Measurements from ENCODE around the gene GSK3B. TPM values are rescaled to one million over a fixed set of nuclear protein-coding genes. Genes with fewer than 3 reads are reported as not detected.

Gene GSK3B
- polyA plus RNA-seq, 3 donors = 38.5 to 51.5 (median 48.6) TPM

DNA sequence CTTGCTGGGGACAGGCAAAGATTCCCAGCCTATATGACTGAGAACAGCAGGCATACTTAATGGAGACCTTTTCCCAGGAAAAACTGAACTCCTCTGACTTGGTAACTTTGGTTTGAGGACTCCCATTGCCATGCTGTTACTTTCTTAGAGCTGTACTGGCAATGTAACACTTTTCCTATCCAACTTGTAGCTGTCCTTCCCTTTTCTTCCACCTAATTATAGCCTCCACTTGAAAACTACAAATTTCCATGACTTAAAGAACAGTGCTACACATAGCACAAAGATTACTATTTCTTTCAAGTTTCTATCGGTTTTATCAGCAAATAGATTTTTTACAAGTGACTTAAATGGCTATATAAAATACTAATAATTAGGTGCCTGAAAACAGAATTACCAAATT lies 116.9 kb downstream of the GSK3B start:
- no peak for DNase-seq (ENCODE audit: extremely low read depth in 1 of 11, low read depth in 9 of 11, low spot score in 4 of 11)

DNA sequence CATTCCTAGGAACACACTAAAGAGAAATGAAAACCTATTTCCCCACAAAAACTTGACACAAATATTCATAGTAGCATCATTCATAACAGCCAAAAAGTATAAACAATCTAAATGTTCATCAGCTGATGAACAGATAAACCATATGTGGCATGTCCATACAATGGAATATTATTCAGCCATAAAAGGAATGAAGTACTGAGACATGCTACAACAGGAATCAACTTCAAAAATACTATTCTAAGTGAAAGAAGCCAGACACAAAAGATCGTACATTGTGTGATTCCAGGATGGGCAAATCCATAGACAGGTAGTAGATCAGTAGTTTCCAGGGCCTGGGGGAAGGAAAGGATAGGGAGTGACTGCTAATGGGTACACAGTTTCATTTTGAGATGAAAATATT lies 118.0 kb downstream of the GSK3B start:
- no peak for DNase-seq (ENCODE audit: extremely low read depth in 1 of 11, low read depth in 9 of 11, low spot score in 4 of 11)

- no peak for DNase-seq (ENCODE audit: extremely low read depth in 1 of 11, low read depth in 9 of 11, low spot score in 4 of 11)
Observed at GRCh38 chr3:119974656-119975055, 119.6 kb downstream of the GSK3B start.

GRCh38 chr3:119973018-119973646 lies 121.1 kb downstream of the GSK3B start:
- no peak for DNase-seq (ENCODE audit: extremely low read depth in 1 of 11, low read depth in 9 of 11, low spot score in 4 of 11)

DNA sequence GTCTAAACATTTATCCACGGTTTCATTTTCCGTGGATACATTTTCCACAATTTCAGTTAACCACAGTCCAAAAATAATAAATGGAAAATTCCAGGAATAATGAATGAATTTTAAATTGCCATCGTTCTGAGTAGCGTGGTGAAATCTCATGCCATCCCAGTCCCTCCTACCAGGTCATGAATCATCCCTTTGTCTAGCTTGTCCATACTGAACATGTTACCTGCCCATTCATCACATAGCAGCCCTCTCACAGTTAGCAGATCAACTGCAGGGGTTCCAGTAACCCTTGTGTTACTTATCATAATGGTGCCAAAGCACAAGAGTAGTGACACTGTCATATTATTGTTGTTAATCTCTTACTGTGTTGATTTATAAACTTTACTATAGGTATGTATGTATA lies 124.5 kb downstream of the GSK3B start:
- no peak for DNase-seq (ENCODE audit: extremely low read depth in 1 of 11, low read depth in 9 of 11, low spot score in 4 of 11)

- no peak for DNase-seq (ENCODE audit: extremely low read depth in 1 of 11, low read depth in 9 of 11, low spot score in 4 of 11)
Observed at GRCh38 chr3:119967353-119968006, 126.8 kb downstream of the GSK3B start.

- no peak for DNase-seq (ENCODE audit: extremely low read depth in 1 of 11, low read depth in 9 of 11, low spot score in 4 of 11)
Observed at GRCh38 chr3:119965692-119966091, 128.6 kb downstream of the GSK3B start.

- no peak for DNase-seq (ENCODE audit: extremely low read depth in 1 of 11, low read depth in 9 of 11, low spot score in 4 of 11)
Observed at GRCh38 chr3:119964294-119964693, 130.0 kb downstream of the GSK3B start.

- DNase-seq (ENCODE audit: extremely low read depth in 1 of 11, low read depth in 9 of 11, low spot score in 4 of 11) = no peak
Observed at GRCh38 chr3:119955972-119956371, 138.3 kb downstream of the GSK3B start.

DNA sequence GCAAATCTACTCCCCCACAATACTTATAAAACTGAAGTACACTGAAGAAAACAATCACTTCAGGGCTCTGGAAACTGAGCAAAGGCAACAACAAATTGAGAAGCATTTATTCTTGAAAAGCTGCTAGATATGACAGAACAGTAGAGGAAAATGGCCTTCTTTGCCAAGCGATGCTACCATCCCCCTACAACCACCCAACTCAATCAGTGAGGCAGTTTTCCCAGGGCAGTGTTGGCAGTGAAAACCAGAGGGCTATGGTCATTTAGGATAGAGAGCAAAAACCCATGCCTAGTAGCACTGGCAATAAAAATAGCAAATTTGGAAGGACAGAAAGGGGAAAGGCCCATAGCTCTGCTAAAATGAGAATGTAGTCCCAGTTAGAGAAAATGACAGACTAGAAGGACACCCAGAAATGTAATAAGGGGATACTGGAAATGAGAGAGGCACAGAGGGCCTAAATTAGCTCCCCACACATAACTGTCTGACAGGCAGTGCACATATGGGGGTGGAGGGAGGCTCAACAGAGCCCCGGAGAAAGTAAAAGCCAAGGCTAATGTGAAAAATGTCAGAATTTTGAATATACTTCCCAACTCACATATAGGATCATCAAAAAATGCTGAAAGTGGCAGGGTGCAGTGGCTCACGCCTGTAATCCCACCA lies 143.5 kb downstream of the GSK3B start:
- no peak for DNase-seq (ENCODE audit: extremely low read depth in 1 of 11, low read depth in 9 of 11, low spot score in 4 of 11)

DNA sequence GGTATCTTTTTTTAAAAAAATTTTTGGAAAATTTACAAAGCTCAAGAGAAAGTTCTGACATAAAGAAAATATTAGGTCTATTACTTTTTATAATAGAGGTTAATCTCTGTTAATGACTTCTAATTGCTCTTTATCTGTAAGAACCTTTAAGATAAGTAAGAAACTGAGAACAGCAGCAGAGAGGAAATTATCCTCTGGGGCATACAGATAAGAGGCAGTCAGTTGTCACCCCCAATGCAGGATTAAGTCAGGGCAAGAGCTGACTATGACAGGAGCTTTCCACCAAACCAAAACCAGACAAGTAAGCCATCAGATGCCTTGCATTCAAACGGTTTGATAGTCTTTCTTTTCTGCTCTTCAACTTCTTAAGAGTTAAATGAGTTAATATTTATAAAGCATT lies 149.0 kb downstream of the GSK3B start:
- no peak for DNase-seq (ENCODE audit: extremely low read depth in 1 of 11, low read depth in 9 of 11, low spot score in 4 of 11)

GRCh38 chr3:119944091-119944490 lies 150.2 kb downstream of the GSK3B start:
- no peak for DNase-seq (ENCODE audit: extremely low read depth in 1 of 11, low read depth in 9 of 11, low spot score in 4 of 11)

GRCh38 chr3:119939077-119939476 lies 155.2 kb downstream of the GSK3B start:
- no peak for DNase-seq (ENCODE audit: extremely low read depth in 1 of 11, low read depth in 9 of 11, low spot score in 4 of 11)

GRCh38 chr3:119937229-119937628 lies 157.0 kb downstream of the GSK3B start:
- no peak for DNase-seq (ENCODE audit: extremely low read depth in 1 of 11, low read depth in 9 of 11, low spot score in 4 of 11)

DNA sequence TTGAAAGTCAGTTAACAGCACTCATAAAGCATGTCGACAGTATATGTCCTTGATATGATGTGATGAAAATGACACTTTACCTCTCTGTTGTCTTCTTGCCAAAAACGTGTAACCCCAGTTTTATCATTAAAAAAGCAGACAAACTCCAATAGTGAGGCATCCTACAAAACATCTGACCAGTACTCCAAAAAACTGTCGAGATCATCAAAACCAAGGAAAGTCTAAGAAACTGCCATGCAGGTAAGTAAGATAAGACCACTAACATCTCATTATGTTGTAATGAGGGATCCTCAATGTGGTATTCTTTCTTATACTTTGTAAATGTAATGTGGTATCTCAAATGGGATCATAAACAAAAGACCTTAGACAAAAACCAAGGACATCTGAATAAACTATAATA lies 160.0 kb downstream of the GSK3B start:
- DNase-seq (ENCODE audit: extremely low read depth in 1 of 11, low read depth in 9 of 11, low spot score in 4 of 11) = no peak

GRCh38 chr3:119933207-119933606 lies 161.0 kb downstream of the GSK3B start:
- no peak for DNase-seq (ENCODE audit: extremely low read depth in 1 of 11, low read depth in 9 of 11, low spot score in 4 of 11)

GRCh38 chr3:119930286-119930685 lies 164.0 kb downstream of the GSK3B start:
- no peak for DNase-seq (ENCODE audit: extremely low read depth in 1 of 11, low read depth in 9 of 11, low spot score in 4 of 11)

- DNase-seq (ENCODE audit: extremely low read depth in 1 of 11, low read depth in 9 of 11, low spot score in 4 of 11) = no peak
Observed at GRCh38 chr3:119927190-119927589, 167.1 kb downstream of the GSK3B start.

GRCh38 chr3:119924111-119925094 lies 169.8 kb downstream of the GSK3B start:
- DNase-seq (ENCODE audit: extremely low read depth in 1 of 11, low read depth in 9 of 11, low spot score in 4 of 11) = no peak
